ENCODE results near the gene CHGA.

DNA sequence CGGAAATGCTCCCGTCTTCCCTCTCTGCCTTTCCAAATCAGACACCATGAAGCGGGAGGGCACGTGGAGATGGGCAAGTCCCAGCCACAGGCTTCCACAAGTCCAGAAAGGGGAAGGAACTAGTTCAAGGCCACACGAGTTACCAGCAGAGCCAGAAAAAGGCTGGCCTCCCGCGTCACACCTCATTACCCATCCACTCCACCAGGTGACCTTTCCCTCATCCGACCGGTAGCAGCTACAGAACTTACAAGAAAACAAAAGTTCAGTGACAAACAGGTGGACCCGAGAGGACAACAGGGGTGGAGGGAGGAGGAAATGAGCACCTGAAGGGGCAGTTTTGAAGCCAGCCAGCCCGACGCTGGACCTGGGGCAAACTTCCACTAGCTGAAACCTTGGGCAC is 46.9 kb downstream of the CHGA start:
- TF ChIP-seq, protein P1, sequence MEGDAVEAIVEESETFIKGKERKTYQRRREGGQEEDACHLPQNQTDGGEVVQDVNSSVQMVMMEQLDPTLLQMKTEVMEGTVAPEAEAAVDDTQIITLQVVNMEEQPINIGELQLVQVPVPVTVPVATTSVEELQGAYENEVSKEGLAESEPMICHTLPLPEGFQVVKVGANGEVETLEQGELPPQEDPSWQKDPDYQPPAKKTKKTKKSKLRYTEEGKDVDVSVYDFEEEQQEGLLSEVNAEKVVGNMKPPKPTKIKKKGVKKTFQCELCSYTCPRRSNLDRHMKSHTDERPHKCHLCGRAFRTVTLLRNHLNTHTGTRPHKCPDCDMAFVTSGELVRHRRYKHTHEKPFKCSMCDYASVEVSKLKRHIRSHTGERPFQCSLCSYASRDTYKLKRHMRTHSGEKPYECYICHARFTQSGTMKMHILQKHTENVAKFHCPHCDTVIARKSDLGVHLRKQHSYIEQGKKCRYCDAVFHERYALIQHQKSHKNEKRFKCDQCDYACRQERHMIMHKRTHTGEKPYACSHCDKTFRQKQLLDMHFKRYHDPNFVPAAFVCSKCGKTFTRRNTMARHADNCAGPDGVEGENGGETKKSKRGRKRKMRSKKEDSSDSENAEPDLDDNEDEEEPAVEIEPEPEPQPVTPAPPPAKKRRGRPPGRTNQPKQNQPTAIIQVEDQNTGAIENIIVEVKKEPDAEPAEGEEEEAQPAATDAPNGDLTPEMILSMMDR (IDR thresholded peaks at IDR 0.05): no peak
- TF ChIP-seq EP300 (IDR thresholded peaks at IDR 0.05): no peak
- no peak for TF ChIP-seq RNF2 (IDR thresholded peaks at IDR 0.05; ENCODE audit: borderline replicate concordance, low read depth)
- TF ChIP-seq MYC (IDR thresholded peaks at IDR 0.05; ENCODE audit: borderline replicate concordance, low read length): no peak
- TF ChIP-seq RAD21 (conservative IDR thresholded peaks at IDR 0.05 in 1 of 2, IDR thresholded peaks at IDR 0.05 in 1 of 2): no peak
- TF ChIP-seq CHD2 (IDR thresholded peaks at IDR 0.05; ENCODE audit: low read length, partially characterized antibody): no peak
- TF ChIP-seq JUNB (IDR thresholded peaks at IDR 0.05): no peak
- TF ChIP-seq SMC3 (IDR thresholded peaks at IDR 0.05): no peak
- no peak for TF ChIP-seq POLR2A (IDR thresholded peaks at IDR 0.05; ENCODE audit: low read length)
